Thyroid gland (tissue), 4 donors: Measurements from ENCODE around the gene PLAGL2.

Experiments used
- CTCF ChIP-seq, 6 experiments: fragments of 200-600 bp in 3 of 6; fragments of 450-650 bp in 3 of 6; sonication (generic) in 3 of 6; IDR thresholded peaks; one replicate each; pipeline ENCODE4 v1.5.1; 2016 to 2019; ENCODE audit warnings: antibody characterized with exemption in 6 of 6, mild to moderate bottlenecking in 2 of 6, inconsistent platforms in 1 of 6, moderate library complexity in 1 of 6
- POLR2A ChIP-seq, 2 donors: fragments of 450-650 bp; IDR thresholded peaks; one replicate each; pipeline ENCODE4 v1.6.1; 2017; ENCODE audit warnings: antibody characterized with exemption in 2 of 2, mild to moderate bottlenecking in 2 of 2, moderate library complexity in 1 of 2

GRCh38 chr20:32227306-32227705 lies 19.8 kb upstream of the PLAGL2 start:
- no peak for TF ChIP-seq CTCF (IDR thresholded peaks at IDR 0.05)
- TF ChIP-seq POLR2A (IDR thresholded peaks at IDR 0.05) = no peak
